Measurements from ENCODE around the gene DHRS7. TPM values are rescaled to one million over a fixed set of nuclear protein-coding genes. Genes with fewer than 3 reads are reported as not detected.

DHRS7 gene
- total RNA-seq, 1 donor = 52.5 TPM

- no peak overlapping the region for H2AFZ ChIP-seq (ENCODE audit: low read length)
Measured at GRCh38 chr14:60197629-60198303, 32.6 kb upstream of the DHRS7 start.

DNA sequence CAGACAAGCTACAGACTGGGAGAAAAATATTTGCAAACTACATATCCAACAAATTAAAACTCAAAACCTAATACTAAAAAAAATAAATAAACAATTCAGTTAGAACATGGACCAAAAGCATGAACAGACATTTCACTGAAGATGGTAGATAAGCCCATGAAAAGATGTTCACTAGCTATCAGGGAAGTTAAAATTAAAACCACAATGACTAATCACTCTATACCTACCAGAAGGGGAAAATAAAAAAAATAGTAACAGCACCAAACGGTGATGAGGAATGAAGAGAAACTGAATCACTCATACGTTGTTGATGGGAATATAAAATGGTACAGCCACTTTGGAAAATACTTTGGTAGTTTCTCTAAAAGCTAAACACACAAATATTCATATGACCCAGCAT is 31.1 kb upstream of the DHRS7 start:
- no peaks in the 10 kb centered on the region for H3K4me1 ChIP-seq (ENCODE audit: insufficient read depth, low read length)
- no peak overlapping the region for H3K27ac ChIP-seq (ENCODE audit: low read depth, low read length)
- no peak overlapping the region for H3K4me3 ChIP-seq (ENCODE audit: insufficient read depth, low read length)
- no peaks in the 10 kb centered on the region for H3K36me3 ChIP-seq (ENCODE audit: insufficient read depth, low read length)
- no peak overlapping the region for H3K4me2 ChIP-seq (ENCODE audit: insufficient read depth, low read length)
- H2AFZ ChIP-seq (ENCODE audit: low read length) = no peak overlapping the region
- no peak for DNase-seq (ENCODE audit: insufficient read length, low spot score, missing footprints)
- no peaks in the 10 kb centered on the region for H3K9me3 ChIP-seq (ENCODE audit: low read depth, low read length)
- H3K79me2 ChIP-seq (ENCODE audit: insufficient read depth, low read length) = no peaks in the 10 kb centered on the region
- no peaks in the 10 kb centered on the region for H3K27me3 ChIP-seq (ENCODE audit: insufficient read depth, low read length)
- no peak for TF ChIP-seq CTCF (IDR thresholded peaks at IDR 0.05; ENCODE audit: extremely low read depth, low read depth, low read length)
- H4K20me1 ChIP-seq (ENCODE audit: insufficient read depth, low read length) = no peaks in the 10 kb centered on the region

More at GRCh38 chr14:60197629-60198303, 32.6 kb upstream of the DHRS7 start:
- H3K4me1 ChIP-seq (ENCODE audit: insufficient read depth, low read length) = no peaks in the 10 kb centered on the region
- DNase-seq (ENCODE audit: insufficient read length, low spot score, missing footprints) = no peak
- no peak overlapping the region for H3K4me3 ChIP-seq (ENCODE audit: insufficient read depth, low read length)
- no peaks in the 10 kb centered on the region for H3K27me3 ChIP-seq (ENCODE audit: insufficient read depth, low read length)
- H3K79me2 ChIP-seq (ENCODE audit: insufficient read depth, low read length) = no peaks in the 10 kb centered on the region
- TF ChIP-seq CTCF (IDR thresholded peaks at IDR 0.05; ENCODE audit: extremely low read depth, low read depth, low read length) = no peak
- no peaks in the 10 kb centered on the region for H3K36me3 ChIP-seq (ENCODE audit: insufficient read depth, low read length)
- no peak overlapping the region for H3K4me2 ChIP-seq (ENCODE audit: insufficient read depth, low read length)
- H3K9me3 ChIP-seq (ENCODE audit: low read depth, low read length) = no peaks in the 10 kb centered on the region
- H4K20me1 ChIP-seq (ENCODE audit: insufficient read depth, low read length) = no peaks in the 10 kb centered on the region
- no peak overlapping the region for H3K27ac ChIP-seq (ENCODE audit: low read depth, low read length)

DNA sequence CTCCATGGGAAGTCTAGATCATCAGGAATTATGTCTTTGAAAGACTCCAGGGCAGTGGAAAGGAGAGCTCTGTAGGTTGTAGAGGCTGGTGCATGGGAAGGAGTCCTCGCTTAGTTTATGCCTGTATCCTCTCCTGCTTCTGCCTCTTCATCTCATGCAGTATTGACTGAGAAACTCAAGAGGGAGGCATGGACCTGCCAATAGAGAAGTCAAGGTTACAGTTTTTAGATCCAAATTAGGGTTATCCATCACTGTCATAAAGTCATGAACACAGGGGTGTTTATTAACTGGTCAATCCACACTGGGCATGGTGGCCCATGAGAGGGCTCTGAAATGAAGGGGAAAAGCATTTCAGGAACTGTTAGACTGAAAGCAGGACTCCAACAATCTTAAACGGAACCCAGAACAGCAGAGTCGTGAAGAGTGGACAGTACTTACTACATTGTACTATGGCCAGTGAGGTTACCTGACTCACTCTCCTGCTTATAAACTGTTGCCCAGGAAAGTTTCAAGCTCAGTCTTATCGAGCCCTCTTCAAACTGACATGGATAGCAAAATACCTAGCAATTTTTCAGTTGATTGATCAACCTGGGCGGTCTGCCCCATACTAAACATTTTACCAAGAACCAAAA is 30.1 kb upstream of the DHRS7 start:
- Histone ChIP-seq H3K4me3 (ENCODE audit: insufficient read depth, low read length) (no peak overlapping the region), H2AFZ (ENCODE audit: low read length) (no peak overlapping the region)

More for the DNA sequence above, 30.1 kb upstream of the DHRS7 start:
- Histone ChIP-seq H3K9me3 (ENCODE audit: low read depth, low read length) (no peaks in the 10 kb centered on the region), H3K4me1 (ENCODE audit: insufficient read depth, low read length) (no peaks in the 10 kb centered on the region), H3K27ac (ENCODE audit: low read depth, low read length) (no peak overlapping the region), H3K79me2 (ENCODE audit: insufficient read depth, low read length) (no peaks in the 10 kb centered on the region), H3K4me2 (ENCODE audit: insufficient read depth, low read length) (no peak overlapping the region), H3K36me3 (ENCODE audit: insufficient read depth, low read length) (no peaks in the 10 kb centered on the region), H3K27me3 (ENCODE audit: insufficient read depth, low read length) (no peaks in the 10 kb centered on the region), H4K20me1 (ENCODE audit: insufficient read depth, low read length) (no peaks in the 10 kb centered on the region)
- TF ChIP-seq CTCF (IDR thresholded peaks at IDR 0.05; ENCODE audit: extremely low read depth, low read depth, low read length) = peak; percentile 10
- DNase-seq (ENCODE audit: insufficient read length, low spot score, missing footprints) = no peak

Measured in osteoblast (primary cell).